DOHH2 (cell line): ENCODE results near the gene EXOSC5.
"Not testable (repeated sequence)": the region's sequence is repeated elsewhere in the genome, so short reads cannot be mapped to it uniquely, and the experiment has no call there.

ENCODE experiments used
- H3F3A ChIP-seq: fragments of 200-600 bp; sonication (generic), shearing (Covaris generic); 2 replicates; pipeline ENCODE4 v1.6.0; 2016; ENCODE audit warnings: antibody characterized with exemption, mild to moderate bottlenecking; ENCODE audit not compliant: control insufficient read depth, insufficient read depth
- H3K27ac ChIP-seq: fragments of 200-600 bp; sonication (generic); 2 replicates; pipeline ENCODE4 v1.5.1; 2014; ENCODE audit warnings: low read depth, mild to moderate bottlenecking, low read length, moderate library complexity
- H3K27me3 ChIP-seq: fragments of 200-600 bp; sonication (generic); 2 replicates; pipeline ENCODE4 v1.6.1; 2014; ENCODE audit warnings: mild to moderate bottlenecking, low read length, mixed read lengths; ENCODE audit not compliant: control insufficient read depth
- H3K36me3 ChIP-seq: fragments of 200-600 bp; sonication (generic); 2 replicates; pipeline ENCODE4 v1.6.1; 2014; ENCODE audit warnings: mild to moderate bottlenecking, low read length, moderate library complexity, mixed read lengths; ENCODE audit not compliant: control insufficient read depth
- H3K4me1 ChIP-seq: fragments of 200-600 bp; sonication (generic); 2 replicates; pipeline ENCODE4 v1.6.1; 2014; ENCODE audit warnings: mild to moderate bottlenecking, low read length, mixed read lengths; ENCODE audit not compliant: control insufficient read depth
- H3K4me2 ChIP-seq: fragments of 200-600 bp; sonication (generic); 2 replicates; pipeline ENCODE4 v1.6.0; 2014; ENCODE audit warnings: mild to moderate bottlenecking, low read length, moderate library complexity
- H3K4me3 ChIP-seq: fragments of 200-600 bp; sonication (generic); 2 replicates; pipeline ENCODE4 v1.5.1; 2014; ENCODE audit warnings: mild to moderate bottlenecking, low read length, mixed read lengths
- H3K79me2 ChIP-seq: fragments of 200-600 bp; sonication (generic); 2 replicates; pipeline ENCODE4 v1.6.1; 2014; ENCODE audit warnings: mild to moderate bottlenecking, low read length, mixed read lengths; ENCODE audit not compliant: control insufficient read depth
- H3K9me2 ChIP-seq: fragments of 200-600 bp; sonication (generic); replicated peaks from 2 replicates; pipeline ENCODE4 v1.6.1; 2014; ENCODE audit warnings: mild to moderate bottlenecking, low read length, mixed read lengths; ENCODE audit not compliant: control insufficient read depth
- H3K9me3 ChIP-seq: fragments of 200-600 bp; sonication (generic); 2 replicates; pipeline ENCODE4 v1.6.1; 2014; ENCODE audit warnings: antibody characterized with exemption, low read length, mixed read lengths; ENCODE audit not compliant: control insufficient read depth, insufficient read depth
- H4K20me1 ChIP-seq: fragments of 200-600 bp; sonication (generic); 2 replicates; pipeline ENCODE4 v1.6.0; 2014; ENCODE audit warnings: low read depth, mild to moderate bottlenecking, antibody characterized with exemption, low read length, moderate library complexity; ENCODE audit not compliant: control insufficient read depth, insufficient read depth
- EZH2phosphoT487 ChIP-seq: fragments of 200-600 bp; sonication (generic); IDR thresholded peaks from 2 replicates; pipeline ENCODE4 v1.6.1; 2017; ENCODE audit warnings: borderline replicate concordance, mild to moderate bottlenecking, antibody characterized with exemption, low read length, moderate library complexity, mixed read lengths
- TF ChIP-seq, protein P1 (sequence below): fragments of 200-600 bp; sonication (generic); IDR thresholded peaks from one replicate; pipeline ENCODE4 v1.5.1; 2014; ENCODE audit warnings: antibody characterized with exemption, mild to moderate bottlenecking, low read depth, low read length; ENCODE audit not compliant: poor library complexity, severe bottlenecking

EXOSC5 gene

DNA sequence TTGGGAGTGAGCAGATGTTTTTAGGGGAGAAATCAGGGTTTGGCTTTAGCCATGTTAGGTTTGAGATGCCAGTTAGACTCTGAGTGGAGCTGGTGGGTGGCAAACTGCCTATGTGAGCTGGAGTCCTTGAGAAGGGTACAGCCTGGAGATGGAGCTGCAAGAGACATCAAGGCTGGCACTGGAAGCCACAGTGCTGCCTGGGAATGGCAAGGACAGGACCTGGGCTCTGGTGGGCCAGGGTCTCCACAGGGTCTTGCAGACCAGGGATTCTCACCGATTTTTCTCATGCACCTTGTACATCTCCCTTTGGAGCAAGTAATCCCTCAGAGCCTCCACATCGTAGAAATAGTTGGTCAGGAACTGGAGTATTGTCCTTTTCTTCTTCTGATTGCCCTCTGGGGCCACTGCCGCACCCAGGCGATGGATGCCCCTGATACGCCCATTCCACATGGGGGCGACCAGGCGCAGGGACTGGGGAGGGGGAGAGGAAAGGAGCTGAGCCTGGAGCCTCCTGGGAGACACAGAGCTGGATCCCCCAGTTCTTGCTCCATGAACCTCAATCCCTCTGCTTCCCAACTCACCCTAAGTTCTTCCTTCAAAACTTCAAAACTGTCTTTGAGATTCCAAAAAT is 40.9 kb upstream of the EXOSC5 start:
- no peaks in the 10 kb centered on the region for H4K20me1 ChIP-seq
- peaks cover 14% of the 10 kb centered on the region for H3K4me1 ChIP-seq
- TF ChIP-seq, protein P1, sequence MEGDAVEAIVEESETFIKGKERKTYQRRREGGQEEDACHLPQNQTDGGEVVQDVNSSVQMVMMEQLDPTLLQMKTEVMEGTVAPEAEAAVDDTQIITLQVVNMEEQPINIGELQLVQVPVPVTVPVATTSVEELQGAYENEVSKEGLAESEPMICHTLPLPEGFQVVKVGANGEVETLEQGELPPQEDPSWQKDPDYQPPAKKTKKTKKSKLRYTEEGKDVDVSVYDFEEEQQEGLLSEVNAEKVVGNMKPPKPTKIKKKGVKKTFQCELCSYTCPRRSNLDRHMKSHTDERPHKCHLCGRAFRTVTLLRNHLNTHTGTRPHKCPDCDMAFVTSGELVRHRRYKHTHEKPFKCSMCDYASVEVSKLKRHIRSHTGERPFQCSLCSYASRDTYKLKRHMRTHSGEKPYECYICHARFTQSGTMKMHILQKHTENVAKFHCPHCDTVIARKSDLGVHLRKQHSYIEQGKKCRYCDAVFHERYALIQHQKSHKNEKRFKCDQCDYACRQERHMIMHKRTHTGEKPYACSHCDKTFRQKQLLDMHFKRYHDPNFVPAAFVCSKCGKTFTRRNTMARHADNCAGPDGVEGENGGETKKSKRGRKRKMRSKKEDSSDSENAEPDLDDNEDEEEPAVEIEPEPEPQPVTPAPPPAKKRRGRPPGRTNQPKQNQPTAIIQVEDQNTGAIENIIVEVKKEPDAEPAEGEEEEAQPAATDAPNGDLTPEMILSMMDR, result no peak
- no peak for TF ChIP-seq EZH2phosphoT487
- H3K9me3 ChIP-seq, result no peaks in the 10 kb centered on the region
- H3K9me2 ChIP-seq, result no peaks in the 10 kb centered on the region
- no peak overlapping the region for H3K4me2 ChIP-seq
- 0 out of 2 replicates have a peak, but pooled peaks cover 2% of the 10 kb centered on the region for H3F3A ChIP-seq
- H3K79me2 ChIP-seq, result peaks cover 24% of the 10 kb centered on the region
- no peak overlapping the region for H3K27ac ChIP-seq
- no peaks in the 10 kb centered on the region for H3K27me3 ChIP-seq
- H3K4me3 ChIP-seq, result no peak overlapping the region
- H3K36me3 ChIP-seq, result peaks cover 16% of the 10 kb centered on the region; the same call in 1 of the 2 replicates

DNA sequence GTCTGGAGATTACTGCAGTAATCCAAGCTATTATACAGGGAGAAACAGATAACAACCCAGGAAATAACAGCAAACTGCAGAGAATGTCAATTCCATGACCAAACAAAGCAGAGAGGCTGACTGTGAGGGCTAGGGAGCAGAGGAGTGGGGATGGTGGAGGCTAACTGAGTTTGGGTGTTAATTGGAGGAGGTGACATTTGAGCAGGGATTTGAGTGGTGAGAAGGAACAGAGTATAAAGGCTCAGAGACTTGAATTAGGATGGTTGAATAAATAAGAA is 39.5 kb upstream of the EXOSC5 start:
- no peaks in the 10 kb centered on the region for H4K20me1 ChIP-seq
- H3F3A ChIP-seq, result 0 out of 2 replicates have a peak, but pooled peaks cover 2% of the 10 kb centered on the region
- H3K4me3 ChIP-seq, result no peak overlapping the region
- H3K9me3 ChIP-seq, result no peaks in the 10 kb centered on the region
- H3K4me2 ChIP-seq, result no peak overlapping the region
- H3K79me2 ChIP-seq, result peaks cover 24% of the 10 kb centered on the region
- H3K9me2 ChIP-seq, result no peaks in the 10 kb centered on the region
- H3K4me1 ChIP-seq, result peaks cover 11% of the 10 kb centered on the region
- H3K27ac ChIP-seq, result no peak overlapping the region
- no peaks in the 10 kb centered on the region for H3K27me3 ChIP-seq
- TF ChIP-seq, protein P1, result no peak
- TF ChIP-seq EZH2phosphoT487, result no peak
- H3K36me3 ChIP-seq, result peaks cover 30% of the 10 kb centered on the region

GRCh38 chr19:41435936-41436673 is 38.9 kb upstream of the EXOSC5 start:
- H3K79me2 ChIP-seq, result peaks cover 24% of the 10 kb centered on the region
- no peaks in the 10 kb centered on the region for H4K20me1 ChIP-seq
- H3F3A ChIP-seq, result 0 out of 2 replicates have a peak, but pooled peaks cover 2% of the 10 kb centered on the region
- peaks cover 11% of the 10 kb centered on the region for H3K4me1 ChIP-seq
- no peak overlapping the region for H3K27ac ChIP-seq
- no peaks in the 10 kb centered on the region for H3K9me2 ChIP-seq
- no peak overlapping the region for H3K4me3 ChIP-seq
- no peaks in the 10 kb centered on the region for H3K9me3 ChIP-seq
- TF ChIP-seq EZH2phosphoT487, result no peak
- TF ChIP-seq, protein P1, result no peak
- no peaks in the 10 kb centered on the region for H3K27me3 ChIP-seq
- no peak overlapping the region for H3K4me2 ChIP-seq
- peaks cover 35% of the 10 kb centered on the region for H3K36me3 ChIP-seq

- H3K27me3 ChIP-seq, H3K4me3 ChIP-seq, H3K9me2 ChIP-seq, H3K9me3 ChIP-seq, H3K4me2 ChIP-seq, H3K27ac ChIP-seq, H3F3A ChIP-seq, H4K20me1 ChIP-seq: not testable (repeated sequence)
- H3K4me1 ChIP-seq, result peaks cover 11% of the 10 kb centered on the region
- H3K79me2 ChIP-seq, result peaks cover 24% of the 10 kb centered on the region
- peaks cover 40% of the 10 kb centered on the region for H3K36me3 ChIP-seq
Measured at GRCh38 chr19:41435376-41435775, 38.2 kb upstream of the EXOSC5 start.
